ENCODE measurements around the gene GRAMD4. TPM values are rescaled to one million over a fixed set of nuclear protein-coding genes. Genes with fewer than 3 reads are reported as not detected.

The GRAMD4 gene
- polyA plus RNA-seq, 3 donors: 9.5 to 33.3 (median 12.6) TPM

GRCh38 chr22:46666577-46667244 is 46.5 kb downstream of the GRAMD4 start:
- Histone ChIP-seq H3K79me2 (ENCODE audit: insufficient read depth, low read length) (no peaks in the 10 kb centered on the region), H3K27me3 (ENCODE audit: control insufficient read depth in 2 of 2, insufficient read depth in 2 of 2, low read length in 2 of 2) (no peaks in the 10 kb centered on the region), H3K4me2 (replicated peaks; ENCODE audit: extremely low read depth, low read length, poor library complexity, severe bottlenecking) (no peak overlapping the region), H3K9me3 (replicated peaks in 1 of 2; ENCODE audit: control insufficient read depth in 1 of 2, insufficient read depth in 1 of 2, low read length in 2 of 2) (no peaks in the 10 kb centered on the region), H3K4me3 (replicated peaks in 1 of 3; ENCODE audit: low read depth in 2 of 3, low read length in 3 of 3) (no peak overlapping the region), H3K4me1 (ENCODE audit: control insufficient read depth in 1 of 2, insufficient read depth in 2 of 2, low read length in 2 of 2) (no peaks in the 10 kb centered on the region), H4K20me1 (ENCODE audit: insufficient read depth, low read length) (peaks cover 39% of the 10 kb centered on the region), H3K9ac (ENCODE audit: insufficient read depth, low read length, poor library complexity, severe bottlenecking) (no peak overlapping the region), H3K27ac (ENCODE audit: low read depth in 1 of 2, low read length in 2 of 2) (no peak overlapping the region), H2AFZ (ENCODE audit: insufficient read depth, low read depth, low read length, poor library complexity, severe bottlenecking) (no peak overlapping the region), H3K36me3 (replicated peaks in 1 of 2; ENCODE audit: control insufficient read depth in 1 of 2, insufficient read depth in 2 of 2, low read length in 2 of 2) (peaks cover 89 to 92% of the 10 kb centered on the region in 2 donors)
- Mint-ChIP-seq H3K27ac (peak overlapping the region in 2 of 7 donors; percentile 10 to 23), H3K9me3 (no peaks in the 10 kb centered on the region), H3K27me3 (ENCODE audit: low read depth in 3 of 3) (no peaks in the 10 kb centered on the region), H3K36me3 (peaks cover 62 to 88% of the 10 kb centered on the region in 2 donors), H3K4me3 (no peak overlapping the region), H3K4me1 (peaks cover under 1% of the 10 kb centered on the region)
- no peak for DNase-seq
- TF ChIP-seq CTCF (IDR thresholded peaks at IDR 0.05): no peak
- WGBS (ENCODE audit: insufficient coverage): 98% methylated on average over 14 of the region's 17 CpGs
- intact Hi-C loops (cut with micrococcal nuclease): no loop called here

- Histone ChIP-seq H3K27me3 (ENCODE audit: control insufficient read depth in 2 of 2, insufficient read depth in 2 of 2, low read length in 2 of 2) (no peaks in the 10 kb centered on the region), H4K20me1 (ENCODE audit: insufficient read depth, low read length) (peaks cover 38% of the 10 kb centered on the region), H3K79me2 (ENCODE audit: insufficient read depth, low read length) (no peaks in the 10 kb centered on the region), H3K4me1 (ENCODE audit: control insufficient read depth in 1 of 2, insufficient read depth in 2 of 2, low read length in 2 of 2) (no peaks in the 10 kb centered on the region), H3K27ac (ENCODE audit: low read depth in 1 of 2, low read length in 2 of 2) (no peak overlapping the region), H3K4me2 (replicated peaks; ENCODE audit: extremely low read depth, low read length, poor library complexity, severe bottlenecking) (no peak overlapping the region), H2AFZ (ENCODE audit: insufficient read depth, low read depth, low read length, poor library complexity, severe bottlenecking) (no peak overlapping the region), H3K9me3 (replicated peaks in 1 of 2; ENCODE audit: control insufficient read depth in 1 of 2, insufficient read depth in 1 of 2, low read length in 2 of 2) (no peaks in the 10 kb centered on the region), H3K4me3 (replicated peaks in 1 of 3; ENCODE audit: low read depth in 2 of 3, low read length in 3 of 3) (no peak overlapping the region), H3K36me3 (replicated peaks in 1 of 2; ENCODE audit: control insufficient read depth in 1 of 2, insufficient read depth in 2 of 2, low read length in 2 of 2) (peaks cover 86 to 87% of the 10 kb centered on the region in 2 donors), H3K9ac (ENCODE audit: insufficient read depth, low read length, poor library complexity, severe bottlenecking) (no peak overlapping the region)
- DNase-seq: no peak
- Mint-ChIP-seq H3K4me1 (peaks cover 6% of the 10 kb centered on the region), H3K4me3 (no peak overlapping the region), H3K27me3 (ENCODE audit: low read depth in 3 of 3) (no peaks in the 10 kb centered on the region), H3K36me3 (peaks cover 59 to 88% of the 10 kb centered on the region in 2 donors), H3K27ac (peak overlapping the region in 1 of 7 donors; percentile 18), H3K9me3 (no peaks in the 10 kb centered on the region)
- 97% methylated on average over 8 of the region's 10 CpGs for WGBS (ENCODE audit: insufficient coverage)
- intact Hi-C loops (cut with micrococcal nuclease): no loop called here
- no peak for TF ChIP-seq CTCF (IDR thresholded peaks at IDR 0.05)
Observed at GRCh38 chr22:46667245-46667623, 47.0 kb downstream of the GRAMD4 start.

Data from CD14-positive monocyte (primary cell).